ENCODE data around the gene STAT1. TPM values are rescaled to one million over a fixed set of nuclear protein-coding genes. Genes with fewer than 3 reads are reported as not detected.

Gene STAT1
- total RNA-seq, 1 donor from 2014 or later: 85.1 TPM

GRCh38 chr2:190970160-190970559 lies 43.8 kb downstream of the STAT1 start:
- H3K36me3 Mint-ChIP-seq (ENCODE audit: low read depth): peaks cover 85% of the 10 kb centered on the region
- H3K4me1 Mint-ChIP-seq: no peaks in the 10 kb centered on the region
- no peaks in the 10 kb centered on the region for H3K9me3 Mint-ChIP-seq
- POLR2A ChIA-PET: interaction anchor here (0.6 kb wide), 1 partner anchor 90 kb away, joined by 4 read pairs; no protein-coding TSS in a partner anchor
- intact Hi-C loops (cut with micrococcal nuclease): no loop called here
- CTCF ChIA-PET: no interaction called here
- no peaks in the 10 kb centered on the region for H3K27me3 Mint-ChIP-seq
- H3K4me3 Mint-ChIP-seq: no peak overlapping the region
- TF ChIP-seq CTCF (IDR thresholded peaks at IDR 0.05): no peak
- no peak for ATAC-seq (ENCODE audit: low read depth)
- no peak for DNase-seq
- no peak overlapping the region for H3K27ac Mint-ChIP-seq

GRCh38 chr2:190968522-190968921 lies 45.4 kb downstream of the STAT1 start:
- no peaks in the 10 kb centered on the region for H3K9me3 Mint-ChIP-seq
- no peak overlapping the region for H3K4me3 Mint-ChIP-seq
- ChIA-PET CTCF (interaction anchor here (0.6 kb wide), 1 partner anchor 11 kb away, joined by 3 read pairs; no protein-coding TSS in a partner anchor), POLR2A (no interaction called here)
- H3K36me3 Mint-ChIP-seq (ENCODE audit: low read depth): peaks cover 80% of the 10 kb centered on the region
- no peaks in the 10 kb centered on the region for H3K27me3 Mint-ChIP-seq
- no peak overlapping the region for H3K27ac Mint-ChIP-seq
- TF ChIP-seq CTCF (IDR thresholded peaks at IDR 0.05): no peak
- intact Hi-C loops (cut with micrococcal nuclease): no loop called here
- ATAC-seq (ENCODE audit: low read depth) (no peak), DNase-seq (no peak)
- H3K4me1 Mint-ChIP-seq: peaks cover 9% of the 10 kb centered on the region

- no peak overlapping the region for H3K4me3 Mint-ChIP-seq
- POLR2A ChIA-PET: no interaction called here
- no peak for TF ChIP-seq CTCF (IDR thresholded peaks at IDR 0.05)
- H3K27me3 Mint-ChIP-seq: no peaks in the 10 kb centered on the region
- H3K9me3 Mint-ChIP-seq: no peaks in the 10 kb centered on the region
- H3K36me3 Mint-ChIP-seq (ENCODE audit: low read depth): peaks cover 76% of the 10 kb centered on the region
- no peak overlapping the region for H3K27ac Mint-ChIP-seq
- CTCF ChIA-PET: interaction anchor here (1.5 kb wide), 1 partner anchor 115 kb away, joined by 7 read pairs; no protein-coding TSS in a partner anchor
- no peak for DNase-seq
- peaks cover 9% of the 10 kb centered on the region for H3K4me1 Mint-ChIP-seq
- ATAC-seq (ENCODE audit: low read depth): no peak
- intact Hi-C loops (cut with micrococcal nuclease): no loop called here
Observed at GRCh38 chr2:190965580-190966222, 48.3 kb downstream of the STAT1 start.

- no peak for TF ChIP-seq CTCF (IDR thresholded peaks at IDR 0.05)
- no peak for DNase-seq
- H3K4me1 Mint-ChIP-seq: peaks cover 9% of the 10 kb centered on the region
- peak; percentile 57 for ATAC-seq (ENCODE audit: low read depth)
- CTCF ChIA-PET: interaction anchor here (0.7 kb wide), 1 partner anchor 113 kb away, joined by 3 read pairs; no protein-coding TSS in a partner anchor
- H3K9me3 Mint-ChIP-seq: no peaks in the 10 kb centered on the region
- peak overlapping the region; percentile 68 for H3K27ac Mint-ChIP-seq
- POLR2A ChIA-PET: no interaction called here
- intact Hi-C loops (cut with micrococcal nuclease): no loop called here
- H3K27me3 Mint-ChIP-seq: no peaks in the 10 kb centered on the region
- H3K36me3 Mint-ChIP-seq (ENCODE audit: low read depth): peaks cover 71% of the 10 kb centered on the region
- no peak overlapping the region for H3K4me3 Mint-ChIP-seq
Observed at GRCh38 chr2:190964170-190964795, 49.7 kb downstream of the STAT1 start.

GRCh38 chr2:190963088-190963487 lies 50.9 kb downstream of the STAT1 start:
- peaks cover 70% of the 10 kb centered on the region for H3K36me3 Mint-ChIP-seq (ENCODE audit: low read depth)
- ChIA-PET CTCF (no interaction called here), POLR2A (interaction anchor here (0.5 to 0.6 kb wide), 2 partner anchors 17 to 463 kb away, joined by 3 read pairs; no protein-coding TSS in a partner anchor)
- DNase-seq: no peak
- no peak overlapping the region for H3K4me3 Mint-ChIP-seq
- no peak for ATAC-seq (ENCODE audit: low read depth)
- H3K27ac Mint-ChIP-seq: no peak overlapping the region
- no peak for TF ChIP-seq CTCF (IDR thresholded peaks at IDR 0.05)
- H3K27me3 Mint-ChIP-seq: no peaks in the 10 kb centered on the region
- H3K4me1 Mint-ChIP-seq: peaks cover 9% of the 10 kb centered on the region
- intact Hi-C loops (cut with micrococcal nuclease): no loop called here
- no peaks in the 10 kb centered on the region for H3K9me3 Mint-ChIP-seq

Measured in activated B cell treated with CpG ODN at 0.5 μM for 24 hours (primary cell).